GM18861 (cell line): ENCODE data around the gene MLXIPL.
"Not testable (repeated sequence)": the region's sequence is repeated elsewhere in the genome, so short reads cannot be mapped to it uniquely, and the experiment has no call there.

ENCODE experiments used
- ATAC-seq: cut with Tn5 transposase; IDR thresholded peaks from one replicate; pipeline ENCODE4 v1.9.1; 2021; ENCODE audit not compliant: unreplicated experiment

Gene MLXIPL

DNA sequence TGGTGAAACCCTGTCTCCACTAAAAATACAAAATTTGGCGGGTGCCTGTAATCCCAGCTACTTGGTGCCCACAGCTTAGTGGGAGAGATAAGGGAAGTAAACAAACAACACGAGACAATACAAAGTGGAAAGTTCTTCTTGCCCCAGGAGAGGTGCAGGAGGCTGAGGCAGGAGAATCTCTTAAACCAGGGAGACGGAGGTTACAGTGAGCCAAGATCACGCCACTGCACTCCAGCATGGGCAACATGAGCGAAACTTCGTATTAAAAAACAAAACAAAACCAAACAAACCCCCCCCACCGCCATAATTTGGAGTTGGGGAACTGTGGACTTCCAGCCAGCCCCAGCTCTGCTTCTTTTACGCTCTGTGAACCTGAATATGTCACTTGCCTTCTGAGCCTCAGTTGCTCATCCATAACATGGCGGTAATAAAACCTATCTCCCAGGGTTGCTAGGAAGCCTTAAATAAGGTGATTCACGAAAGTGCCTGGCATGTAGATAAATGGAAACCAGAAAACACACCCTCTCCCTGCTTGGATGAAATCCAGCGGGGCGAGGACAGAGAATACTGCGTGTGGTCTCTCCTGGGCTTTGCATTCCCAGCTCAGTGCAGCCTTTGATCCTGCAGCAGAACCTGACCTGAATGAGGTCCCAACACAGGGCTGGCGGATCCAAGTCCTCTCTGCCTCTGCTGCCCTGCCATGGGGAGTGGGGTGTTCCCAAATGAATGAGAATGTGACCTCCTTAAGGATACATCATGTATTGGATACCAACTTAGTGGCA, 10.2 kb downstream of the MLXIPL start:
- ATAC-seq, result no peak

DNA sequence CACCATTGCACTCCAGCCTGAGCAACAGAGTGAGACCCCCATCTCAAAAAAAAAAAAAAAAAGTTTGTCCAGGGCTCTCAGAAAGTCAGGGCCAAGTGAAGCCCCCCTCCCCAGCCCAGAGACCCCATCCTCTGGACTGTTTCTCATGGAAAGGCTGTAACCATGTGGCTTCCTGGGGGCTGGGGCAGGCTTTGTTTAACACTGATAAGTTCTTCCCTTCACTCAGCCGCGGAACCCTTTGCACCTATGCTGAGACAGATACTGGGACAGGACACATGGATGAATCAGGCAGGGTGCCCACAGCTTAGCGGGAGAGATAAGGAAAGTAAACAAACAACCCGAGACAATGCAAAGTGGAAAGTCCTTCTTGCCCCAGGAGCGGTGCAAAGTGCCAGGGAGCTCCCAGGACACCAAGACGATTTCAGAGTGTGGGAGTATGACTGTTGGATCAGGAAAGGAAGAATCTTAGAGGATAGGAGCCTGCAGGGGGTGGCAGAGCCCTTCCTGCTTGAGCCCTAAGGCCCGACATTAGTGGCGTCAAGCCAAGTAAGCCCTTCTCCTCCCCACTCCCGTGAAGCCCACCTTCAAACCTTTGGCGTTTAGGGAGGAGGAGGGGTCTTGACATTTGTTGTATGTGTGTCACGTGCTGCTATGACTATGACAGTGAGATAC, 11.6 kb downstream of the MLXIPL start:
- ATAC-seq, result no peak

DNA sequence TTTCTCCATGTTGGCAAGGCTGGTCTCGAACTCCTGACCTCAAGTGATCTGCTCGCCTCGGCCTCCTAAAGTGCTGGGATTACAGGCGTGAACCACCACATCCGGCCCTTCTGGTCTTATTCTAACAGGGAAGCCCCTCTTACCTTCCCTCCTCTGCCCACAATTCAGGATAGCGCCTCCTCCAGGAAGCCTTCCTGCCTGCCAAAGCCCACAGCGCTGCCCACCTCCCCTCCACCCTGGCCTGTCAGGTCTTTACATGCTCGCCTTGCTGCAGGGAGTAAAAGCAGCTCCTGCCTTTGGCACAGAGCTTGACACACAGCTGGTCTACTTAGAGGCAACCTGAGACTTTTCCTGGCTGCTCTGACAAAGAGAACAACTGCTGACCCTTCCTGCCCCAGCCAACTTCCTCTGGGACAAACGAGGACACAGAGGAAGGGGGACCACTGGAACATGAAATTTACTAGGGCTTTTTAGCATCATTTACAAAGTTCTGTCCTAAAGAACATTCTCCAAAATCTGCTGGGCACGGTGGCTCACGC, 13.2 kb downstream of the MLXIPL start:
- no peak for ATAC-seq

DNA sequence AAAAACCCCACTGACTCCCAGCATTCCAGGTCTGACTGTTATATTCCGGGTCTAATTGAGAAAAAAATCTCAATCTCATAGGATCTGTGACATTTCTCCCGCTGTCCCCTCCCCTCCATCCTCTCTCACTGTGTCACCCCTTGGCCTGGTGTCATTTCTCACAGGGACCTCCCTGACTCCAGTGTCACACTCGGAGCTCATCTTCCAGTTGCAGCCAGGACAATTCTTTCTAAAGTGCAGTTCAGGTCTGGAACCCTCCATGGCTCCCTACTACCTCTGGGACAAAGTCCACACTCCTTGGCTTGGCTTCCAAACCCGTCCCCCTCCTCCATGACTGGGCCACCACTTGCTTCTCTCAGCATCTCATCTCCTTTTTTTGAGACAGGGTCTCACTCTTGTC, 14.2 kb downstream of the MLXIPL start:
- ATAC-seq, result no peak

DNA sequence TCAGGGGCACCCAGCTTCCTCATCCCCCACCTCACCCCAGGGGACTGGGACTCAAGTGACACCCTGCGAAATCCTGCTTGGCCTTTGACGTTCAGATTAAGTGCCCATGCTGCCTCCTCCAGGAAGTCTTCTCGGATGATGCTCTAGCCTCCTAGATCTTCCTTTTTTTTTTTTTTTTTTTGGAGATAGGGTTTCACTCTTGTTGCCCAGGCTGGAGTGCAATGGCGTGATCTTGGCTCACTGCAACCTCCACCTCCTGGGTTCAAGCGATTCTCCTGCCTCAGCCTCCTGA, 16.7 kb downstream of the MLXIPL start:
- ATAC-seq, result not testable (repeated sequence)

DNA sequence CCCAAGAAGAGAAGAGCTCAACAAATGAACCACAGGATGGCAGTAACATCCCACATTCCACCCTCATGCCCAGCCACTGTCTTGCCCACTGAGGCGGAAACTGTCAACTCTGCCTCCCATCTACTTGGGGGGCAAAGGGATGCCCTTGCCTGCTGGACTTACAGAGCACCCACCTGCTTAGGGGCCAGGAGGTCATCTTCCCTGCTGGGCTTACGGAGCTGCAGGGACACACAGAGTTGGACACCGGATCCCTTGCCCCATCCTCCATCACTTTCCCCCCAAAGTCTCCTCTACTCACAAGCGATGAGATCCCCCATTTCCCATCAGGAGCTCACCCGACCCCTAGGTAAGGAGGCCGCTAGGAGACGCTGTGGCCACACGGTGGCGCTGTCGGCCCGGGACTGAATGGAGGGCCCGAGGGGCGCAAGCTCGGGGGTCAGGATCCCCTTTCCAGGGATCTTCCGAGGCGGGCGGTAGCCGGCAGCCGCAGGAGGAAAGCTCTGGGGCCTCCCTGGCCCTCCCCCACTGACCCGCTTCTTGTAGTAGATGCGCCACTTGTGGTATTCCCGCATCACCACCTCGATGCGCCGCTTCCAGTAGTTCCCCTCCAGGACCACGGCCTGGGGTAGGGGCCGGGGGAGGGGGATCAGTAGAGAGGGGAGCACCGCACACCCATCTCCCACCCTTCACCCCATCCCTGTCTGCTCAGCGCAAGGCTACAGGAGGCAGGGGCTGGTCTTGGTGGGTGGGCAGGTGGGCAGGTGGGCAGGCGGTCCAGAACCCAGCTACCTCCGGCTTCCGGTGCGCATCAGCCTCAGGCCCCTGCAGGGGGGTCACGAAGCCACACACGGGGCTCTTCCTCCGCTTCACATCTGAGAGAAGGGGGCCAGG, 17.3 kb downstream of the MLXIPL start:
- no peak for ATAC-seq

DNA sequence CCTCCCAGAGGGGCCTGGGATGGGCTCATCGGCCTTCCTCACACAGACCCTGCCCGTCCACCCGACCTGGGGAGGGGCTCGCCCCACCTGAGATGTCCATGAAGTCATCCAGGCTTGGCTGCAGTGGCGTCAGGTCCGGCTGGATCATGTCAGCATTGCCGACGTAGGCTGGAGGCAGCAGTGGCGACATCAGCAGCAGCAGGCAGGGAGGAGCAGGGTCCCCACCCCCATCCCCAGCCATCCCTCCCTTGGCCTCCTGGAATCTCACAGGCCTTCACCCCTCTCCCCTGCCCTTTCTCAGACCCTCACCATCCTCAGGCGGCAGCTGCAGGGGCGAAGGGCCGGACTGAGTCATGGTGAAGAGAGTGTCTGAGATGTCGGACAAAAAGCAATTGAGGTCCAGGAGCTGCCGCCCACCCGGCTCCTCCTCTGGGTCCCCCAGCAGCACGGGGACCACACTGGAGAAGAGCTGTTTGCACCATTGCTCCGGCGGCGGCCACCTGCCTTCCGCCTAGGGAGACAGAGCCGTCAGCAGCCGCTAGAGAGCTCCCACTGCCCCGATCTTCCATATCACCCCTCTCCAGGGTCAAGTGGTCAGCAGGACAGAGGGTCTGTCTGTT, 18.6 kb downstream of the MLXIPL start:
- ATAC-seq, result no peak

DNA sequence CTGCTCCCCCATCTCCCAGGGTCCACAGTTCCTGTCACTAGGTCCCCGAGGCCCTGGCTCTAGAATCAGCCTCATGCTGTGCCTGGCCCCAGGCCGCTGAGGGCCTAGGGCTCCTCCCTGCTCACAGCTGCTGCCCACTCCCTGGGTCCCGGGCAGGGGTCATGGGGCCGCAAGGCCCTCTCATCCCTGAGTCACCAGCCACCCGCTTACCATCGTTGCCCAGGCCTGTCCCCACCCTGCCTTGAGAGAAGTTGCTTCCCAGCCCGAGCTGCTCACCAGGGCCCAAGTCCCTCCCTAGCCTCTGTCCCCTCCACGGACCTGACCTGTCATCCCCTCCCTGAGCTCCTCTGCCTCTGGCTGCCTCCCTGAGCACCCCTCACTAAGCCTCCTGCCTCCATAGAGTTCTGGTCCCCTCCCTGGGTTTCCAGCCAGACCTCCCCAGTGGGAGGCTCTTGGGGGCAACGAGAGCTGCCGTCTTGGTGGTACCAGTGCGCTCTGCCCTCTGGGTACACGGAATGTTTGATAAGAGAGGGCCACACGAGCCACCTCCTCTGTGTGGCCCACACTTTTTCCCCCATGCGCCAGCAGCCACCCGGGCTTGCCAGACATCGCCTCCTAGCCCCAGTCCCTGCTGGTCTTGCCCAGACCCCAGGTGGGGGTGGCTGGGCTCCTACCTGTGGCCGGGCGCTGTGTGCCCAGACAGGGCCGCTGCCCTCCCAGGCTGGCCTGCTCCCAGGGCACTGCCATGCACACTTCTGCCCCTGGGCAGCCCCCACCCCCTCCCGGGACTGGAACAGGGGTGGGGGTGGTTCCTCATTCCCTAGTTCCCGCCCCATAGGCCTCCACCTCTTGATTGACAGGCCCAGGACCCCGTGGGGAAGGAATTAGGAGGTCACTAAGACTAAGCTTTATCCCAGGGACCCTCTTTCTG, 21.3 kb downstream of the MLXIPL start:
- ATAC-seq, result no peak

DNA sequence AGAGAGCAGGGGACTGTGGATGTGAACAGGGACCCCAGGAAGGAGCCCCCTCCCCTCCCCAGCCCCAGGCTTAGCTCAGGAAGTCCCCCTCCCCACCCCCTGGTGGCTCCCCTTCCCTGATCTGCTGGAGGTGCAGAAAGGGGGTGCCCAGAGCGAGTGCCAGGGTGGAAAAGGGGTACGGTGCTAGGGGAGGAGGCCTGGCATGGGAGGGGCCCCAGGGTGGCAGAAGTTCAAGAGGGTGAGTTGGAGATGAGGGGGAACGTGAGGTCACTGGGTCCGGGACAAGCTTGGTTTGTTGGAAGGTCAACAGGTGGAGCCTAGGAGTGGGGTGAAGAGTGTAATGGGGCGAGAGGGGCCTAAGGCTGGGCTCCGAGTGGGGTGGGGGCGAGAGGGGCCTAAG, 24.4 kb downstream of the MLXIPL start:
- no peak for ATAC-seq

DNA sequence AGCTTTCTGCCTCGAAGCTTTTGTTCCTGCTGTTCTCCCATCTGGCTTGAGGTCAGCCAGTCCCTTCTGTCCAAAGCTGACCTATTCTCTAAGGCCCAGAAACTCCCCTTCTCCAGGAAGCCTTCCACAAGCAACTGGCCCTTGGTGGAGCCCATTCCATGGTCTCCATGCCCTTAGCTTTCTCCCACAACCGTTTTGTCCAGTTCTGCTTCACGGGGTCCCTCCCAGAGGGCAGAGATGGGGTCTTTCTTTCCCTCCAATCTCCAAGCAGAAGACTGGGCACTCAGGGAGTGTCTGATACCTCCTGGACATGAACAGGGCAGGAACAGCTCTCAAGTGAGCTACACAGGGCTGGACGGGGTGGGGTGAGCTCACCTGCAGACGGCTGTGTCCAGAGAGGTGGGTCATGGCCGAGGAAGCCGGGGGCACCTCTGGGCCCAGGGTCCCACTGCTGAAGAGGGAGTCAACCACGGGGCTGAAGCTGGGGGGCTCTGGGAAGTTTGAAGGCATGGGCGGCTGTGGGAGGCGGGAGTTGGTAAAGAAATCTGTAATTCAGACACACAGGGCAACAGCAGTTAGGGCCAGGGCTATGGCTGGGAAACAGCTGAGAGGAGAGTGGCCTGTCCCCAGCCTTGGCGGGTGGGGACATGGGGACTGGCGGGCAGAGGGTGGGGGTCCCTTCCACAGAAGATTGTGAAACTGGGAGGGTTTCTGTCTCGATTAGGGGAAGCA, 25.0 kb downstream of the MLXIPL start:
- ATAC-seq, result no peak

DNA sequence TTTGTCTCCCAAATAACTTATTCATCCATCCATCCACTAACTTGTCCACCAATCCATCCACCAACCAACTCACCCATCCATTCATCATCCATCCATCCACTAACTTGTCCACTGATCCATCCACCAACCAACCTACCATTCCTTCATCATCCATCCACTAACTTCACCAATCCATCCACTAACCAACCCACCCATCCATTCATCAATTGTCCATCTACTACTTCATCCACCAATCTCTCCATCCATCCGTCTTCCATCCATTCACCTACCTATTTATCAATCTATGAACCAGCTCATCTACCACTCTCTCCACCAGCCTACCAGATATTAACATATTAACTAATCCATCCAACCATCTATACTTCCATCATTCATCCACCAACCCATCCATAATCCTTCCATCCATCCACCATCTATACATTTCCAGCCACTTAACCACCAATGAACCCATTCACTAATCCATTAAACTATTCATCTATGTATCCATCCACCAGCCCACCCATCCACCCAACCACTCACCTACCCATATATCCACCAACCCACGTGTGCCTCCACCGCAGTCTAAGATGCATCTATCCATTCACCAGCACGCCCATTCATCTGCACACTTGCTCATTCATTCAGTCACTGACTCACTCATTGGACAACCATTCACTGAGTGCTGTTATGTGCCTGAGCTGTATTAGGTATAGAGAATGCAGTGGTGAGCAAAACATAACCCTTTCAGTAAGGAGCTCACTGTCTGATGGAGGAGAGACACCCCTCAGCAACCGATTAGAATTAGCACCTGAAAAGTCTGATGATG, 26.1 kb downstream of the MLXIPL start:
- ATAC-seq, result no peak

DNA sequence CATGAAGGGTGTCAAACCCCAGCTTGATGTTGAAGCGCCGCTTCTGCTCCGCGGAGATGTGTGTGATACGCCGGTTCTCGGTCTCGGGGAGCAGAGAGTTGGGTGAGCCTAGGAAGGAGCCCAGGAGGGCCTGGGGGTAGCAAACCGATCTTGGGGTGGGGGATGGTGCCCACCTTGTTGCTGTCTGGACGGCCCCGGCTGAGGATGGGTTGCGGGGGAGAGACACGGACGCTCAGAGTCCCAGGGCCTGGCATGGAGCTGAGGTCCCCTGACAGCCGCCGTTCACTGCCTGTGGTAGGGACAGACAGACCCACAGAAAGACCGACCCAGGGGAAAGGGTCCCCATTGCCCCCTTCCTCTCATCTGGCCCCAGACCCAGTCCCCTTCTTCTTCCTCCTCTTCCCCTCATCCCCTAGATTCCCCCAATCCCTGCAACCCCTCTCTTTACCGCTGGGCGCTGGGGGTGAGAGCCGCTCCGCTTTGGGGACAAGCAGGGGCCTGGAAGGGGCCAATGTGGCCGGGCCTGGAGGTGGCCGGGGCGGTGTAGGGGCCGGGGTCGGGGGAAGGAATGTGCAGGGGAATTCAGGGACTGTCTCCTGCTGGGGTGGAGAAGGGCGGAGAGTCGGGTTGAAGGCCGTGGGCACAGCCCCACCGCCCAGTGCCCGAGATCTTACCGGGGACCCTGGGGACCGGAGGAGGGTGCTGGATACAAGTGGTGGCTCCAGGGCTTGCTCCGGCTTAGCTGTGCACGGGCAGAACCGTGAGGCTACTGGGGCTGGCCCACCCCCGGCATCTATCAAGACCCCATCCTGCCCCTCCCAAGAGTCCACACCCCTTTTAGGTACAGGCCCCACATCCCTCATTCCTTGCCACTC, 27.9 kb downstream of the MLXIPL start:
- no peak for ATAC-seq

DNA sequence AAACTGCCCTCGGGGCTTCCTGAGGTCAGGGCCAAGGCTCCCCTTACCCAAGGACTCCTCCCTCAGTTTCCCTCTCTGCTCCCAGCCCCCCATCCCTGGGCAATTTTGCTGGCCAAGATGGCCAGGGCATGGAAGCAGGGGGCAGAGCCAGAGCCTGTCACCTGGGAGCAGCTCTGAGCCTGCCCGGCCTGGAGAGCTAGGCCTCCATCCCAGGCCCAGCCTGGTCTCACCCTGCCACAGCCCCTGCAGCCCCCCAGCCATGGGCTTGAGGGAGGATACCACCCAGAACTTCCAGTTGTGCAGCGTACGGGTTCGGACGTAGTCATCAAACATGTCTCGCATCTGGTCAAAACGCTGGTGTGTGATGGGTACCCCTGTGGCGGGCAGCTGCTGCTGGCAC, 29.0 kb downstream of the MLXIPL start:
- ATAC-seq, result no peak

DNA sequence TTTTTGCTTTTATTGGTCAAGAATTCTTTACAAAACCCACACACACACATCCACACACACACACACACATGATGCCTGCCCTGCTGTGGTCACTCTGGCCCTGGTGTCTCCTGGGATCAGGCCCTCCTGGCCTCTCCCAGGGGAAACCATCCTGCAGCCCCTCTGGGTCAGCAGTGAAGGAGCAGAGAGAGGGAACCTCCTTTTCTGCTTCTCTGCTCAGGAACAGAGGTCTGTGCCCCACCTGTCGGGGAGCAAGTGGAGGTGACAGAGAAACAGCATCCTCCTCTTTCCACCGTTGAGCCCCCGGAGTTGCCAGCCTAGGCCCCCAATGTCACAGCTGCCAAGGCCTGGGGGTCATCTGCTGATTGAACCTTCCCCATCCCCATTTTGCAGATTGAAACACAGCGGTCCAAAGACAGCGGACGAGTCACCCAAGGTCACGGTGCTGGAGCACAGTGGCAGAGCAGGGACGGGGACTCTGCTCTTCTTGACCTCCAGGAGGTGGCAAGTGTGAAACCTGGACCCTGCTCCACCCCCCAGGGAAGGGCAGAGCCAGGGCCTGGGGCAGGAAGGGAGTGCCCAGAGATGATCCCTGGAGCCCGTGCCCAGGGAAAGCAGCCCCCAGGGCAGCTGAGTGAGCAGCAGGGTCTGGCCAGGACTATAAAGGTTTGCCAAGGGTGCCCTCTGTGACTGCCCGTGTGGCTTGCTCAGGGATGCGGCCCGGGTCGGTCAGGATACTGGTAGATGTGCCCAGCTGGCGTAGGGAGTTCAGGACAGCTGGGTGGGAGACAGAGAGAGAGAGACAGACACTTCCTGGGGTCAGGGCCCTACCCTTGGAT, 30.9 kb downstream of the MLXIPL start:
- no peak for ATAC-seq

DNA sequence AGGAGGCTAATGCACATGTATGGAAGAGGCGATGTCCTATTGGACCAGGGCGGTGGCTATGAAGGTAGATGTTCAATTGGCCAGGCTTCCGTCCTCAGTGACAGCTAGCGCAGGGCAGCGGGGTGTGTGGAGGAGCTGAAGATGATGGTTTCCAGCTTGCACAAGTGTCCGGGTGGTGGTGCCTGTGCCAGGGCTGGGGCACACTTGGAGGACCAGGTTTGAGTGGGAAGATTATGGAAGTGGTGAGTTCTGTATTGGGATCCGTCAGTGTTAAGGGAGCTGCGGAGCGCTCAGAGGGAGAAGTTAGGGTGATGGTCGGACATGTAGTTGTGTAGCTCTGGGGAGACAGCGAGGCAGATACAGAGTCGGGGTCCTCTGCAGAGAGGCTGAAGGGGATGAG, 37.4 kb downstream of the MLXIPL start:
- ATAC-seq, result no peak

DNA sequence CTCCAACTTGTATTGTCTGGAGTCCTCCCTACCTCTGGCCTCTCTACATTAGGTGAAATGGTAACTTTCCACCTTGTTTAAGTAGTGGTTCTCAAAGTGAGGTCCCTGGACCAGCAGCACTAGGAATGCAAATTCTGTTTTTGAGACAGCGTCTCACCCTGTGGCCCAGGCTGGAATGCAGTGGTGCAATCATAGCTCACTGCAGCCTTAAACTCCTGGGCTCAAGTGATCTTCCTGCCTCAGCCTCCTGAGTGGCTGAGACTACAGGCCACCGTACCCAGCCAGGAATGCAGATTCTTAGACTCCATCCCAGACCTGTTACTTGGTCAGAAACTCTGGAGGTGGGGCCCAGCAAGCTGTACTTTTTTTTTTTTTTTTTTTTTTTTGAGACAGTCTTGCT, 39.1 kb downstream of the MLXIPL start:
- no peak for ATAC-seq

DNA sequence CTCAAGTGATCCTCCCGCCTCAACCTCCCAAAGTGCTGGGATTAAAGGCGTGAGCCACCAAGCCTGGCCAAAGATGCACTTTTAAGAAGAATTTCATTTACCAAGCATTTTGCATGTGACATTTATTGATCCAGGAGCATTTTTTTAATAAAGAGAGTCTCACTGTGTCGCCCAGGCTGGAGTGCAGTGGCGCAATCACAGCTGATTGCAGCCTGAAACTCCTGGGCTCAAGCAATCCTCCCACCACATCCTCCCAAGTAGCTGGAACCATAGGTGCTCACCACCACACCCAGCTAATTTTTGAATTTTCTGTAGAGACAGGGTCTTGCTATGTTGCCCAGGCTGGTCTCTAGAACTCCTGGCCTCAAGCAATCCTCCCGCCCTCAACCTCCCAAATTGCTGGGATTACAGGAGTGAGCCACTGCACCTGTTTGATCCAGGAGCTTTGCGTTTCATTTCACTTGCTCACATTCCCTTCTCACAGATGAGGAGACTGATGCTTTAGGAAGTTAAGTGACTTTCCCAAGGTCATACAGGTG, 41.6 kb downstream of the MLXIPL start:
- ATAC-seq, result no peak
